SKM-1 treated with dmso at 0.1 percent for 144 hours (cell line): ENCODE results near the gene POC5.

ENCODE experiments used
- DNase-seq: peaks from one replicate; lab custom pipeline; 2025; ENCODE audit not compliant: unreplicated experiment; lab: John Stamatoyannopoulos, UW

The POC5 gene

GRCh38 chr5:75660678-75661465, 56.4 kb downstream of the POC5 start:
- no peak for DNase-seq

- DNase-seq, result no peak
Observed at GRCh38 chr5:75659791-75660450, 57.3 kb downstream of the POC5 start.

GRCh38 chr5:75656311-75657003, 60.8 kb downstream of the POC5 start:
- no peak for DNase-seq

- DNase-seq, result no peak
Observed at GRCh38 chr5:75654693-75655295, 62.4 kb downstream of the POC5 start.

GRCh38 chr5:75653521-75653920, 63.7 kb downstream of the POC5 start:
- no peak for DNase-seq

GRCh38 chr5:75651575-75652238, 65.5 kb downstream of the POC5 start:
- no peak for DNase-seq

- DNase-seq, result no peak
Observed at GRCh38 chr5:75648712-75649111, 68.5 kb downstream of the POC5 start.

GRCh38 chr5:75640826-75641225, 76.4 kb downstream of the POC5 start:
- no peak for DNase-seq

GRCh38 chr5:75640395-75640794, 76.8 kb downstream of the POC5 start:
- no peak for DNase-seq

- no peak for DNase-seq
Observed at GRCh38 chr5:75639535-75640311, 77.5 kb downstream of the POC5 start.

- no peak for DNase-seq
Observed at GRCh38 chr5:75637949-75638348, 79.3 kb downstream of the POC5 start.

- DNase-seq, result no peak
Observed at GRCh38 chr5:75632321-75632720, 84.9 kb downstream of the POC5 start.

- DNase-seq, result no peak
Observed at GRCh38 chr5:75630875-75631274, 86.4 kb downstream of the POC5 start.

GRCh38 chr5:75627801-75628200, 89.4 kb downstream of the POC5 start:
- DNase-seq, result no peak

- DNase-seq, result no peak
Observed at GRCh38 chr5:75626959-75627358, 90.3 kb downstream of the POC5 start.
